K562 (cell line): Measurements from ENCODE around the gene SPEF1. TPM values are rescaled to one million over a fixed set of nuclear protein-coding genes. Genes with fewer than 3 reads are reported as not detected.

Experiments used
- CAMTA2 ChIP-seq: fragments of 250-450 bp; sonication (Bioruptor Pico); conservative IDR thresholded peaks from 2 replicates; pipeline ENCODE4 v1.5.1; 2022
- CBFA2T2 ChIP-seq: fragments of 450-650 bp; conservative IDR thresholded peaks from 2 replicates; pipeline ENCODE4 v1.6.1; 2017; ENCODE audit warnings: mild to moderate bottlenecking
- ERF ChIP-seq: fragments of 450-650 bp; formaldehyde crosslinking; IDR thresholded peaks from 2 replicates; pipeline ENCODE4 v1.4.0; 2020; ENCODE audit warnings: mild to moderate bottlenecking, mixed read lengths
- FOXP1 ChIP-seq: sonication (generic); formaldehyde crosslinking; IDR thresholded peaks from 2 replicates; pipeline ENCODE4 v1.8.0; 2022; ENCODE audit warnings: mild to moderate bottlenecking, missing genetic modification reagents
- MYNN ChIP-seq, 2 experiments: sonication (generic); formaldehyde crosslinking in 1 of 2; IDR thresholded peaks; 2 replicates each; pipeline versions ENCODE4 v1.5.0 to v1.6.1; 2016 to 2020; ENCODE audit warnings: antibody characterized with exemption in 1 of 2, missing genetic modification reagents in 1 of 2
- NCOA1 ChIP-seq: fragments of 450-650 bp; IDR thresholded peaks from 2 replicates; pipeline ENCODE4 v1.6.1; 2016; ENCODE audit warnings: low read depth
- NCOA4 ChIP-seq: fragments of 450-650 bp; IDR thresholded peaks from 2 replicates; pipeline ENCODE4 v1.6.1; 2018; ENCODE audit warnings: mild to moderate bottlenecking; ENCODE audit not compliant: partially characterized antibody
- PHTF2 ChIP-seq: fragments of 250-450 bp; sonication (Bioruptor Pico); IDR thresholded peaks from 2 replicates; pipeline ENCODE4 v1.5.0; 2021; ENCODE audit warnings: mild to moderate bottlenecking
- POLR2B ChIP-seq: fragments of 450-650 bp; IDR thresholded peaks from 2 replicates; pipeline ENCODE4 v1.6.1; 2018; ENCODE audit warnings: low read depth; ENCODE audit not compliant: partially characterized antibody
- SMARCA4 ChIP-seq: fragments of 450-650 bp; IDR thresholded peaks from 2 replicates; pipeline ENCODE4 v1.6.1; 2016
- SPI1 ChIP-seq: IDR thresholded peaks from 2 replicates; pipeline ENCODE4 v1.6.1; 2011; ENCODE audit warnings: low read depth, low read length, control low read depth, borderline replicate concordance
- SREBF2 ChIP-seq: sonication (generic); formaldehyde crosslinking; IDR thresholded peaks from 2 replicates; pipeline ENCODE4 v1.4.0; 2020; ENCODE audit warnings: mild to moderate bottlenecking, missing genetic modification reagents
- U2AF1 ChIP-seq: fragments of 200-400 bp; formaldehyde crosslinking; optimal IDR thresholded peaks from 2 replicates; pipeline ENCODE3; 2017; ENCODE audit warnings: mild to moderate bottlenecking, low read depth, low read length, moderate library complexity
- ZC3H8 ChIP-seq: fragments of 450-650 bp; IDR thresholded peaks from 2 replicates; pipeline ENCODE4 v1.6.1; 2017
- ZFP36 ChIP-seq: fragments of 150-350 bp; IDR thresholded peaks from 2 replicates; pipeline ENCODE4 v1.6.1; 2018; ENCODE audit warnings: low read length, low read depth; ENCODE audit not compliant: partially characterized antibody
- ZNF668 ChIP-seq: fragments of 250-450 bp; sonication (Bioruptor Pico); IDR thresholded peaks from 2 replicates; pipeline ENCODE4 v1.8.0; 2022; ENCODE audit warnings: mild to moderate bottlenecking, inconsistent platforms
- polyA plus RNA-seq, 8 experiments: library from polyadenylated mRNA; depleted of rRNA in 4 of 8; stranded (reverse) in 5 of 8; unstranded in 3 of 8; fragments of >200 nt; fragmentation: Nextera tagmentation in 2 of 8; fragmentation: Illumina TruSeq in 1 of 8; extraction: Ambion mirVana in 2 of 8; extraction: Trizol in 1 of 8; gene quantifications; 2 replicates each; pipeline versions ENCODE4 v1.2.1 to v1.2.3, GENCODE V29; 2011 to 2014; ENCODE audit warnings: inconsistent platforms in 1 of 8, missing spikeins in 1 of 8
- total RNA-seq, 7 experiments: library from RNA; depleted of rRNA in 6 of 7; stranded (reverse); fragments of >200 nt in 6 of 7; fragmentation: Illumina TruSeq in 2 of 7; extraction: Trizol in 2 of 7; gene quantifications; 2 replicates each; pipeline versions ENCODE4 v1.2.1 to v1.2.3, GENCODE V29; 2011 to 2021; ENCODE audit warnings: low replicate concordance in 1 of 7
- TF ChIP-seq, protein P1 (sequence below): fragments of 150-350 bp; conservative IDR thresholded peaks from 2 replicates; pipeline ENCODE4 v1.6.1; 2014; ENCODE audit warnings: low read length
- TF ChIP-seq, protein P2 (sequence below): sonication (generic); formaldehyde crosslinking; IDR thresholded peaks from 2 replicates; pipeline ENCODE4 v1.8.0; 2023; ENCODE audit warnings: missing genetic modification reagents, mild to moderate bottlenecking, borderline replicate concordance
- TF ChIP-seq, protein P3 (sequence below): fragments of 450-650 bp; IDR thresholded peaks from 2 replicates; pipeline ENCODE4 v1.6.1; 2016; ENCODE audit warnings: borderline replicate concordance

Gene SPEF1
- total and polyA plus RNA-seq, 9 of the 15 experiments (the other 6 are each of a cell fraction or from before 2014, with no cell fraction given): not detected

DNA sequence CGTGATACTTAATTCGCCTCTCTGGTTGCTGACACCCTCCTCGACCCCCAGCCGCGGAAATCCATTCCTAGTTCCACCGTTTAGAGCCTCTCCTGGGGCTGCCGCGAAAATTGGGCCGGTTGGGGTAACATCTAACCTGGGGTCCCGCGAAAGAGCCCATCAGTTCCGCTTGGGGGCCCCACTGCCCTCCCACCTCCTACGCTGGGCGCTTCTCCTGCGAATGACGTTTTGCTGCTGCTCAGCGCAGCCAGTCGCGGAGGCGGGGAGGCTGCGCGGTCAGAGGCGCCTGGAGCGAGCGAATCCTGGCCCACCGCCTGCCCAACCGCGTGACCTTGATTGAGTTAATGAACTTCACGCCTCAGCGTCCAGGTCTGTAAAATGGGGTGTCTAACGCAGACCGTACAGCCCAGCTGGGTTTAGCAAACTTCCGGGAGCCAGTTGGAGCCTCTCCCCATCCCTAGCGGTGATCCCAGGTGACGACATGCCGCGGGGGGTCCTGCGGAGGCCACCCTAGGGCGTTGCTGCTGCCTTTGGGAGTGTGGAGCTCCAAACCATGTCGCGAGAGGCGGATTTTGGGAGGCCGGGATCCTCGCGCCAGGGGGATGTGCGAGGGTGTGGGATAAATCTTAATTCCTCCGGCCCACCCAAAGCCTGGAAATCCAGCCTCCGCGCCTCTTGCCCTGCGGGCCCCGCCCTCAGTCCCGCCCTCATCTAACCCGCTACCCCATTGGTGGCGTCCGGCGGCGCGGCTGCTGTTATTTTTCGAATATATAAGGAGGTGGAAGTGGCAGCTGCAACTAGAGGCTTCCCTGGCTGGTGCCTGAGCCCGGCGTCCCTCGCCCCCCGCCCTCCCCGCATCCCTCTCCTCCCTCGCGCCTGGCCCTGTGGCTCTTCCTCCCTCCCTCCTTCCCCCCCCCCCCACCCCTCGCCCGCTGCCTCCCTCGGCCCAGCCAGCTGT is 14.5 kb upstream of the SPEF1 start, which contains the start of gene CDC25B (continued):
- TF ChIP-seq, protein P1, sequence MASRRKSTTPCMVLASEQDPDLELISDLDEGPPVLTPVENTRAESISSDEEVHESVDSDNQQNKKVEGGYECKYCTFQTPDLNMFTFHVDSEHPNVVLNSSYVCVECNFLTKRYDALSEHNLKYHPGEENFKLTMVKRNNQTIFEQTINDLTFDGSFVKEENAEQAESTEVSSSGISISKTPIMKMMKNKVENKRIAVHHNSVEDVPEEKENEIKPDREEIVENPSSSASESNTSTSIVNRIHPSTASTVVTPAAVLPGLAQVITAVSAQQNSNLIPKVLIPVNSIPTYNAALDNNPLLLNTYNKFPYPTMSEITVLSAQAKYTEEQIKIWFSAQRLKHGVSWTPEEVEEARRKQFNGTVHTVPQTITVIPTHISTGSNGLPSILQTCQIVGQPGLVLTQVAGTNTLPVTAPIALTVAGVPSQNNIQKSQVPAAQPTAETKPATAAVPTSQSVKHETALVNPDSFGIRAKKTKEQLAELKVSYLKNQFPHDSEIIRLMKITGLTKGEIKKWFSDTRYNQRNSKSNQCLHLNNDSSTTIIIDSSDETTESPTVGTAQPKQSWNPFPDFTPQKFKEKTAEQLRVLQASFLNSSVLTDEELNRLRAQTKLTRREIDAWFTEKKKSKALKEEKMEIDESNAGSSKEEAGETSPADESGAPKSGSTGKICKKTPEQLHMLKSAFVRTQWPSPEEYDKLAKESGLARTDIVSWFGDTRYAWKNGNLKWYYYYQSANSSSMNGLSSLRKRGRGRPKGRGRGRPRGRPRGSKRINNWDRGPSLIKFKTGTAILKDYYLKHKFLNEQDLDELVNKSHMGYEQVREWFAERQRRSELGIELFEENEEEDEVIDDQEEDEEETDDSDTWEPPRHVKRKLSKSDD: no peak
- peak; percentile 4 for TF ChIP-seq ZFP36
- no peak for TF ChIP-seq U2AF1
- no peak for TF ChIP-seq SREBF2
- no peak for TF ChIP-seq ZC3H8
- TF ChIP-seq CBFA2T2: no peak
- no peak for TF ChIP-seq SMARCA4
- TF ChIP-seq MYNN (IDR thresholded peaks at IDR 0.05): no peak
- TF ChIP-seq MYNN (CRISPR knock-in tag; IDR thresholded peaks at IDR 0.05): no peak
- TF ChIP-seq, protein P2, sequence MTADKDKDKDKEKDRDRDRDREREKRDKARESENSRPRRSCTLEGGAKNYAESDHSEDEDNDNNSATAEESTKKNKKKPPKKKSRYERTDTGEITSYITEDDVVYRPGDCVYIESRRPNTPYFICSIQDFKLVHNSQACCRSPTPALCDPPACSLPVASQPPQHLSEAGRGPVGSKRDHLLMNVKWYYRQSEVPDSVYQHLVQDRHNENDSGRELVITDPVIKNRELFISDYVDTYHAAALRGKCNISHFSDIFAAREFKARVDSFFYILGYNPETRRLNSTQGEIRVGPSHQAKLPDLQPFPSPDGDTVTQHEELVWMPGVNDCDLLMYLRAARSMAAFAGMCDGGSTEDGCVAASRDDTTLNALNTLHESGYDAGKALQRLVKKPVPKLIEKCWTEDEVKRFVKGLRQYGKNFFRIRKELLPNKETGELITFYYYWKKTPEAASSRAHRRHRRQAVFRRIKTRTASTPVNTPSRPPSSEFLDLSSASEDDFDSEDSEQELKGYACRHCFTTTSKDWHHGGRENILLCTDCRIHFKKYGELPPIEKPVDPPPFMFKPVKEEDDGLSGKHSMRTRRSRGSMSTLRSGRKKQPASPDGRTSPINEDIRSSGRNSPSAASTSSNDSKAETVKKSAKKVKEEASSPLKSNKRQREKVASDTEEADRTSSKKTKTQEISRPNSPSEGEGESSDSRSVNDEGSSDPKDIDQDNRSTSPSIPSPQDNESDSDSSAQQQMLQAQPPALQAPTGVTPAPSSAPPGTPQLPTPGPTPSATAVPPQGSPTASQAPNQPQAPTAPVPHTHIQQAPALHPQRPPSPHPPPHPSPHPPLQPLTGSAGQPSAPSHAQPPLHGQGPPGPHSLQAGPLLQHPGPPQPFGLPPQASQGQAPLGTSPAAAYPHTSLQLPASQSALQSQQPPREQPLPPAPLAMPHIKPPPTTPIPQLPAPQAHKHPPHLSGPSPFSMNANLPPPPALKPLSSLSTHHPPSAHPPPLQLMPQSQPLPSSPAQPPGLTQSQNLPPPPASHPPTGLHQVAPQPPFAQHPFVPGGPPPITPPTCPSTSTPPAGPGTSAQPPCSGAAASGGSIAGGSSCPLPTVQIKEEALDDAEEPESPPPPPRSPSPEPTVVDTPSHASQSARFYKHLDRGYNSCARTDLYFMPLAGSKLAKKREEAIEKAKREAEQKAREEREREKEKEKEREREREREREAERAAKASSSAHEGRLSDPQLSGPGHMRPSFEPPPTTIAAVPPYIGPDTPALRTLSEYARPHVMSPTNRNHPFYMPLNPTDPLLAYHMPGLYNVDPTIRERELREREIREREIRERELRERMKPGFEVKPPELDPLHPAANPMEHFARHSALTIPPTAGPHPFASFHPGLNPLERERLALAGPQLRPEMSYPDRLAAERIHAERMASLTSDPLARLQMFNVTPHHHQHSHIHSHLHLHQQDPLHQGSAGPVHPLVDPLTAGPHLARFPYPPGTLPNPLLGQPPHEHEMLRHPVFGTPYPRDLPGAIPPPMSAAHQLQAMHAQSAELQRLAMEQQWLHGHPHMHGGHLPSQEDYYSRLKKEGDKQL (CRISPR knock-in tag): no peak
- TF ChIP-seq ERF (CRISPR knock-in tag): no peak
- TF ChIP-seq NCOA4: no peak
- peak; percentile 39 for TF ChIP-seq POLR2B
- TF ChIP-seq ZNF668 (CRISPR knock-in tag): no peak
- no peak for TF ChIP-seq SPI1
- no peak for TF ChIP-seq CAMTA2 (CRISPR knock-in tag)
- TF ChIP-seq PHTF2: no peak
- TF ChIP-seq, protein P3, sequence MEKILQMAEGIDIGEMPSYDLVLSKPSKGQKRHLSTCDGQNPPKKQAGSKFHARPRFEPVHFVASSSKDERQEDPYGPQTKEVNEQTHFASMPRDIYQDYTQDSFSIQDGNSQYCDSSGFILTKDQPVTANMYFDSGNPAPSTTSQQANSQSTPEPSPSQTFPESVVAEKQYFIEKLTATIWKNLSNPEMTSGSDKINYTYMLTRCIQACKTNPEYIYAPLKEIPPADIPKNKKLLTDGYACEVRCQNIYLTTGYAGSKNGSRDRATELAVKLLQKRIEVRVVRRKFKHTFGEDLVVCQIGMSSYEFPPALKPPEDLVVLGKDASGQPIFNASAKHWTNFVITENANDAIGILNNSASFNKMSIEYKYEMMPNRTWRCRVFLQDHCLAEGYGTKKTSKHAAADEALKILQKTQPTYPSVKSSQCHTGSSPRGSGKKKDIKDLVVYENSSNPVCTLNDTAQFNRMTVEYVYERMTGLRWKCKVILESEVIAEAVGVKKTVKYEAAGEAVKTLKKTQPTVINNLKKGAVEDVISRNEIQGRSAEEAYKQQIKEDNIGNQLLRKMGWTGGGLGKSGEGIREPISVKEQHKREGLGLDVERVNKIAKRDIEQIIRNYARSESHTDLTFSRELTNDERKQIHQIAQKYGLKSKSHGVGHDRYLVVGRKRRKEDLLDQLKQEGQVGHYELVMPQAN: peak; percentile 53; the same call in 1 of the 2 replicates
- TF ChIP-seq NCOA1: no peak
- peak; percentile 60; the same call in 1 of the 2 replicates for TF ChIP-seq FOXP1 (CRISPR knock-in tag)
